GM23338 (cell line): ENCODE measurements around the gene COMMD3. TPM values are rescaled to one million over a fixed set of nuclear protein-coding genes. Genes with fewer than 3 reads are reported as not detected.

Experiments
- ATAC-seq: fragments of 200-7000 bp; cut with Tn5 transposase; 3 replicates; pipeline ENCODE4 v1.9.1; 2020
- DNase-seq: peaks from one replicate; pipeline ENCODE4 v3.0.0-alpha.2; 2015; ENCODE audit warnings: low spot score
- H2AFZ ChIP-seq: fragments of 200-600 bp; sonication (generic); 2 replicates; pipeline ENCODE4 v1.8.0; 2016; ENCODE audit warnings: antibody characterized with exemption, mild to moderate bottlenecking, moderate library complexity
- H3F3A ChIP-seq: fragments of 200-600 bp; sonication (generic); replicated peaks from 2 replicates; pipeline ENCODE4 v1.8.0; 2017; ENCODE audit warnings: antibody characterized with exemption, mixed run types, low read depth
- H3K27ac ChIP-seq: fragments of 200-600 bp; sonication (generic); 2 replicates; pipeline ENCODE4 v1.6.1; 2016; ENCODE audit warnings: low read depth
- H3K27me3 ChIP-seq: fragments of 200-600 bp; sonication (generic); 2 replicates; pipeline ENCODE4 v1.8.0; 2016; ENCODE audit warnings: mild to moderate bottlenecking, mixed run types, moderate library complexity; ENCODE audit not compliant: insufficient read depth
- H3K36me3 ChIP-seq: fragments of 200-600 bp; sonication (generic); 2 replicates; pipeline ENCODE4 v1.8.0; 2016; ENCODE audit warnings: mild to moderate bottlenecking; ENCODE audit not compliant: insufficient read depth
- H3K4me1 ChIP-seq: fragments of 200-600 bp; sonication (generic); 2 replicates; pipeline ENCODE4 v1.8.0; 2016; ENCODE audit warnings: mild to moderate bottlenecking, moderate library complexity; ENCODE audit not compliant: insufficient read depth
- H3K4me2 ChIP-seq: fragments of 200-600 bp; sonication (generic); 2 replicates; pipeline ENCODE4 v1.7.1; 2017; ENCODE audit warnings: mixed run types
- H3K4me3 ChIP-seq: fragments of 200-600 bp; sonication (generic); 2 replicates; pipeline ENCODE4 v1.6.1; 2016; ENCODE audit warnings: mixed run types
- H3K79me2 ChIP-seq: fragments of 200-600 bp; sonication (generic); replicated peaks from 2 replicates; pipeline ENCODE4 v1.8.0; 2017; ENCODE audit warnings: mild to moderate bottlenecking; ENCODE audit not compliant: insufficient read depth
- H3K9me2 ChIP-seq: fragments of 200-600 bp; sonication (generic); 2 replicates; pipeline ENCODE4 v1.8.0; 2017; ENCODE audit not compliant: insufficient read depth
- H4K20me1 ChIP-seq: fragments of 200-600 bp; sonication (generic); replicated peaks from 2 replicates; pipeline ENCODE4 v1.8.0; 2017; ENCODE audit warnings: mild to moderate bottlenecking; ENCODE audit not compliant: insufficient read depth
- H3K27ac Mint-ChIP-seq: 2 replicates; pipeline ENCODE4 v1.8.0; 2020; ENCODE audit warnings: inconsistent platforms, mild to moderate bottlenecking, moderate library complexity, mixed read lengths
- H3K27me3 Mint-ChIP-seq: 3 replicates; pipeline ENCODE4 v1.8.0; 2022; ENCODE audit warnings: low read depth, mild to moderate bottlenecking, moderate library complexity, mixed read lengths, inconsistent platforms; ENCODE audit not compliant: insufficient read depth, poor library complexity
- H3K36me3 Mint-ChIP-seq: 3 replicates; pipeline ENCODE4 v1.8.0; 2021; ENCODE audit warnings: low read depth, mild to moderate bottlenecking, inconsistent platforms, moderate library complexity, mixed read lengths
- H3K4me1 Mint-ChIP-seq: 3 replicates; pipeline ENCODE4 v1.8.0; 2020; ENCODE audit warnings: mild to moderate bottlenecking, inconsistent platforms, mixed read lengths
- H3K4me3 Mint-ChIP-seq: 3 replicates; pipeline ENCODE4 v1.8.0; 2021; ENCODE audit warnings: moderate library complexity, mild to moderate bottlenecking, inconsistent platforms, mixed read lengths
- H3K9me3 Mint-ChIP-seq: 3 replicates; pipeline ENCODE4 v1.8.0; 2020; ENCODE audit warnings: moderate library complexity, mild to moderate bottlenecking, inconsistent platforms, mixed read lengths
- CREB1 ChIP-seq: fragments of 250-450 bp; sonication (Bioruptor Pico); IDR thresholded peaks from 2 replicates; pipeline ENCODE4 v1.5.0; 2020; ENCODE audit warnings: low read depth, mild to moderate bottlenecking, moderate library complexity
- EZH2 ChIP-seq: fragments of 200-600 bp; sonication (generic); IDR thresholded peaks from one replicate; pipeline ENCODE4 v1.8.0; 2017; ENCODE audit warnings: antibody characterized with exemption, mild to moderate bottlenecking, low read depth; ENCODE audit not compliant: unreplicated experiment
- EZH2phosphoT487 ChIP-seq: fragments of 200-600 bp; sonication (generic); IDR thresholded peaks from one replicate; pipeline ENCODE4 v1.8.1; 2018; ENCODE audit warnings: antibody characterized with exemption; ENCODE audit not compliant: unreplicated experiment
- JUNB ChIP-seq: IDR thresholded peaks from one replicate; pipeline ENCODE4 v1.6.1; 2016; ENCODE audit warnings: antibody characterized with exemption; ENCODE audit not compliant: unreplicated experiment
- NANOG ChIP-seq: IDR thresholded peaks from 2 replicates; pipeline ENCODE4 v1.6.1; 2016; ENCODE audit warnings: antibody characterized with exemption, borderline replicate concordance
- POLR2AphosphoS5 ChIP-seq: IDR thresholded peaks from 2 replicates; pipeline ENCODE4 v1.6.1; 2016; ENCODE audit warnings: antibody characterized with exemption, low read depth
- REST ChIP-seq: IDR thresholded peaks from one replicate; pipeline ENCODE4 v1.6.1; 2018; ENCODE audit warnings: antibody characterized with exemption; ENCODE audit not compliant: unreplicated experiment
- STAT1 ChIP-seq: IDR thresholded peaks from one replicate; pipeline ENCODE4 v1.6.1; 2016; ENCODE audit warnings: antibody characterized with exemption; ENCODE audit not compliant: unreplicated experiment
- ZNF114 ChIP-seq: fragments of 250-450 bp; sonication (Bioruptor Pico); IDR thresholded peaks from 2 replicates; pipeline ENCODE4 v1.5.0; 2020; ENCODE audit warnings: mild to moderate bottlenecking, moderate library complexity
- ZNF331 ChIP-seq: fragments of 250-450 bp; sonication (Bioruptor Pico); IDR thresholded peaks from 2 replicates; pipeline ENCODE4 v1.5.0; 2020; ENCODE audit warnings: low read depth, mild to moderate bottlenecking, moderate library complexity
- ZNF462 ChIP-seq: fragments of 250-450 bp; sonication (Bioruptor Pico); IDR thresholded peaks from 2 replicates; pipeline ENCODE4 v1.5.0; 2020; ENCODE audit warnings: mild to moderate bottlenecking, moderate library complexity
- polyA plus RNA-seq: library from polyadenylated mRNA; unstranded; fragments of >200 nt; fragmentation: Nextera tagmentation; extraction: Ambion mirVana; gene quantifications from 2 replicates; pipeline ENCODE4 v1.2.1, GENCODE V29; 2016
- total RNA-seq: library from RNA; depleted of rRNA; stranded (reverse); fragments of >200 nt; shearing (Covaris generic); gene quantifications from 2 replicates; pipeline ENCODE4 v1.2.3, GENCODE V29; 2014

Gene COMMD3
- total and polyA plus RNA-seq, 2 experiments from 2014 or later, result 1.1 to 5.2 TPM

GRCh38 chr10:22342421-22342820 lies 26.2 kb downstream of the COMMD3 start:
- Histone ChIP-seq H3K4me3 (no peak overlapping the region), H3F3A (peaks cover 28% of the 10 kb centered on the region), H2AFZ (no peak overlapping the region), H4K20me1 (peaks cover 20% of the 10 kb centered on the region), H3K4me2 (no peak overlapping the region), H3K27ac (no peak overlapping the region), H3K79me2 (no peaks in the 10 kb centered on the region), H3K27me3 (peaks cover 100% of the 10 kb centered on the region), H3K4me1 (peaks cover 33% of the 10 kb centered on the region), H3K9me2 (no peaks in the 10 kb centered on the region), H3K36me3 (no peaks in the 10 kb centered on the region)
- Mint-ChIP-seq H3K9me3 (no peaks in the 10 kb centered on the region; the same call in 2 of the 3 replicates), H3K4me1 (peaks cover 12% of the 10 kb centered on the region), H3K36me3 (no peaks in the 10 kb centered on the region), H3K4me3 (no peak overlapping the region), H3K27ac (no peak overlapping the region), H3K27me3 (peaks cover 94% of the 10 kb centered on the region)
- no peak for TF ChIP-seq EZH2
- TF ChIP-seq POLR2AphosphoS5, result no peak
- no peak for TF ChIP-seq JUNB
- no peak for TF ChIP-seq ZNF114 (CRISPR knock-in tag)
- no peak for TF ChIP-seq REST
- no peak for TF ChIP-seq EZH2phosphoT487
- no peak for TF ChIP-seq CREB1
- TF ChIP-seq ZNF331, result no peak
- no peak for TF ChIP-seq ZNF462 (CRISPR knock-in tag)
- TF ChIP-seq STAT1, result no peak
- no peak for TF ChIP-seq NANOG
- ATAC-seq, result no peak
- DNase-seq, result no peak
